NT2/D1 (cell line): ENCODE data around the gene CHD1.

ENCODE experiments used
- YY1 ChIP-seq: IDR thresholded peaks from 2 replicates; pipeline ENCODE4 v1.6.1; 2011; ENCODE audit not compliant: insufficient read length, insufficient read depth
- ZNF274 ChIP-seq: IDR thresholded peaks from 2 replicates; pipeline ENCODE4 v1.6.1; 2011; ENCODE audit warnings: mild to moderate bottlenecking, low read depth, low read length

GRCh38 chr5:98902733-98903132, 26.1 kb downstream of the CHD1 start:
- no peak for TF ChIP-seq YY1
- TF ChIP-seq ZNF274 = no peak
